ENCODE results near the gene HNRNPUL1. TPM values are rescaled to one million over a fixed set of nuclear protein-coding genes. Genes with fewer than 3 reads are reported as not detected.

HNRNPUL1 gene
- total and polyA plus RNA-seq, 2 donors (not counting 1 experiment from before 2014, with no cell fraction given), result 60.7 to 273 TPM

- peaks cover 41% of the 10 kb centered on the region for H4K20me1 ChIP-seq (ENCODE audit: control insufficient read depth, insufficient read depth, low read length, poor library complexity, severe bottlenecking)
- 100% methylated on average over 3 of the region's 4 CpGs for WGBS (ENCODE audit: insufficient coverage)
- Mint-ChIP-seq H3K4me1 (peaks cover 63% of the 10 kb centered on the region), H3K4me3 (peak overlapping the region; percentile 46), H3K27ac (peak overlapping the region; percentile 81), H3K9me3 (ENCODE audit: insufficient read depth) (no peaks in the 10 kb centered on the region), H3K27me3 (no peaks in the 10 kb centered on the region)
- H3K79me2 ChIP-seq (ENCODE audit: control insufficient read depth, insufficient read depth, low read length), result peaks cover 23% of the 10 kb centered on the region
- no peak for ATAC-seq (ENCODE audit: low read depth)
- peak overlapping the region in 1 of 2 donors; percentile 51 for H3K27ac ChIP-seq (ENCODE audit: low read length in 2 of 2)
- no peak for DNase-seq
- no peak overlapping the region for H3K9ac ChIP-seq (ENCODE audit: low read length)
- ChIA-PET POLR2A (no interaction called here), CTCF (no interaction called here)
- peaks cover 3 to 44% of the 10 kb centered on the region in 2 experiments for H3K36me3 ChIP-seq (replicated peaks in 1 of 2; ENCODE audit: control extremely low read depth in 1 of 2, control insufficient read depth in 1 of 2, extremely low read depth in 1 of 2, insufficient read depth in 2 of 2, low read length in 1 of 2)
- H3K4me2 ChIP-seq (replicated peaks; ENCODE audit: low read depth, low read length, poor library complexity, severe bottlenecking), result no peak overlapping the region
- H3K27me3 ChIP-seq (replicated peaks in 1 of 4; ENCODE audit: control extremely low read depth in 1 of 4, control insufficient read depth in 3 of 4, insufficient read depth in 4 of 4, low read length in 3 of 4), result no peaks in the 10 kb centered on the region
- no peaks in the 10 kb centered on the region for H3K9me3 ChIP-seq (ENCODE audit: control extremely low read depth in 1 of 3, control insufficient read depth in 2 of 3, insufficient read depth in 1 of 3, low read length in 2 of 3)
- H3K4me1 ChIP-seq (ENCODE audit: control insufficient read depth in 2 of 2, insufficient read depth in 2 of 2, low read length in 2 of 2), result peaks cover 56 to 68% of the 10 kb centered on the region in 2 donors
- TF ChIP-seq EZH2 (IDR thresholded peaks at IDR 0.05; ENCODE audit: borderline replicate concordance, insufficient read depth, low read depth, low read length, poor library complexity, severe bottlenecking), result no peak
- TF ChIP-seq CTCF (IDR thresholded peaks at IDR 0.05), result no peak
- H2AFZ ChIP-seq (ENCODE audit: insufficient read depth, low read depth, low read length, poor library complexity, severe bottlenecking), result no peak overlapping the region
- no peak overlapping the region for H3K4me3 ChIP-seq (ENCODE audit: control extremely low read depth in 1 of 5, extremely low read depth in 1 of 5, insufficient read depth in 1 of 5, low read depth in 2 of 5, low read length in 4 of 5)
- intact Hi-C loops (cut with micrococcal nuclease), result no loop called here
Measured at GRCh38 chr19:41330481-41330880, 66.3 kb downstream of the HNRNPUL1 start.

GRCh38 chr19:41330946-41331678 is 66.9 kb downstream of the HNRNPUL1 start:
- WGBS (ENCODE audit: insufficient coverage), result 96% methylated on average over 32 of the region's 47 CpGs
- TF ChIP-seq CTCF (IDR thresholded peaks at IDR 0.05), result no peak
- no peak for TF ChIP-seq EZH2 (IDR thresholded peaks at IDR 0.05; ENCODE audit: borderline replicate concordance, insufficient read depth, low read depth, low read length, poor library complexity, severe bottlenecking)
- H3K4me2 ChIP-seq (replicated peaks; ENCODE audit: low read depth, low read length, poor library complexity, severe bottlenecking), result no peak overlapping the region
- no peaks in the 10 kb centered on the region for H3K27me3 ChIP-seq (replicated peaks in 1 of 4; ENCODE audit: control extremely low read depth in 1 of 4, control insufficient read depth in 3 of 4, insufficient read depth in 4 of 4, low read length in 3 of 4)
- peaks cover 53 to 67% of the 10 kb centered on the region in 2 donors for H3K4me1 ChIP-seq (ENCODE audit: control insufficient read depth in 2 of 2, insufficient read depth in 2 of 2, low read length in 2 of 2)
- POLR2A ChIA-PET, result interaction anchor here (0.6 kb wide), 1 partner anchor 1106 kb away, joined by 5 read pairs; no protein-coding TSS in a partner anchor
- ATAC-seq (ENCODE audit: low read depth), result no peak
- H3K27ac Mint-ChIP-seq, result peak overlapping the region; percentile 37
- H3K79me2 ChIP-seq (ENCODE audit: control insufficient read depth, insufficient read depth, low read length), result peaks cover 28% of the 10 kb centered on the region
- H3K9ac ChIP-seq (ENCODE audit: low read length), result no peak overlapping the region
- peaks cover 45% of the 10 kb centered on the region for H4K20me1 ChIP-seq (ENCODE audit: control insufficient read depth, insufficient read depth, low read length, poor library complexity, severe bottlenecking)
- no peak overlapping the region for H3K4me3 ChIP-seq (ENCODE audit: control extremely low read depth in 1 of 5, extremely low read depth in 1 of 5, insufficient read depth in 1 of 5, low read depth in 2 of 5, low read length in 4 of 5)
- H3K4me1 Mint-ChIP-seq, result peaks cover 61% of the 10 kb centered on the region
- H3K36me3 ChIP-seq (replicated peaks in 1 of 2; ENCODE audit: control extremely low read depth in 1 of 2, control insufficient read depth in 1 of 2, extremely low read depth in 1 of 2, insufficient read depth in 2 of 2, low read length in 1 of 2), result peaks cover 3 to 49% of the 10 kb centered on the region in 2 experiments
- no peak for DNase-seq
- no peak overlapping the region for H3K4me3 Mint-ChIP-seq
- no peak overlapping the region for H2AFZ ChIP-seq (ENCODE audit: insufficient read depth, low read depth, low read length, poor library complexity, severe bottlenecking)
- H3K27me3 Mint-ChIP-seq, result no peaks in the 10 kb centered on the region
- H3K9me3 Mint-ChIP-seq (ENCODE audit: insufficient read depth), result no peaks in the 10 kb centered on the region
- H3K9me3 ChIP-seq (ENCODE audit: control extremely low read depth in 1 of 3, control insufficient read depth in 2 of 3, insufficient read depth in 1 of 3, low read length in 2 of 3), result no peaks in the 10 kb centered on the region
- CTCF ChIA-PET, result interaction anchor here (1.5 kb wide), 1 partner anchor 18 kb away, joined by 4 read pairs; no protein-coding TSS in a partner anchor
- intact Hi-C loops (cut with micrococcal nuclease), result no loop called here
- H3K27ac ChIP-seq (ENCODE audit: low read length in 2 of 2), result peak overlapping the region in 1 of 2 donors; percentile 27

All from B cell (primary cell).